Epithelial cell of umbilical artery (primary cell): ENCODE results near the gene PROSER1. TPM values are rescaled to one million over a fixed set of nuclear protein-coding genes. Genes with fewer than 3 reads are reported as not detected.

ENCODE experiments used
- total RNA-seq: library from RNA; depleted of rRNA; stranded (reverse); fragments of >200 nt; gene quantifications from 2 replicates; pipeline ENCODE4 v1.2.3, GENCODE V29; 2014

Gene PROSER1
- 8.8 and 16.1 TPM in 2 replicates for total RNA-seq

DNA sequence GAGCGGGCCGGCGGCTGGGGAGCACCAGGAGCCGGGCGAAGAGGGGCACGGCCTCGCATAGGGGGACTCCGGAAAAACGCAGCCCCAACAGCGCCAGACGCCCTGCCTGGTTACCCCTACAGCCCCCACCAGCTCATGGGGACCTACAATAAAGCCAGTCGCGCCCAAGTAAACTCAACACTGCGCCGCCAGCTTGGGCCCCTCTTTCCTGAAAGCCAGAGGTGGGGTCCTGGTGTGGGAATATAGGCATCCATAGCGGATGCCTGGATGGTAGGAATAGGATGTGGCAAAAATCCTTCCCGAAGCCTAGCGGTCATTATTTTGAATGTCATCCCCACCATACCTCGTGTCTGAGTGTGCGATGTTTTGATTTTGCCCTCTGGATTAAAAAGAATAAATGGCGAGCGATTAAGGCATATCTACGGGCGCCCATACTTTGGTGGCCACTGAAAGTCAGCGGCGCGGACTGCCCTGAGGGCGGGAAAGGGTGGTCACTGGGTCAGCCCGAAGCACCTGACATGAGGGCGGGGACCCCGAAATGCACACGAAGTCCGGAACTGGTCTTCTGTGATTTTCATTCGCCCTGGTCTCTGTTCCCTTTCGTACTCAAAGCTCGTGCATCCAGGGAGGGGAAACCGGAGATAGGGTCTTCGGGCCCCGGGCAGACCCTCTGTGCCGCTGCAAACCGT lies at the start of gene PROSER1, which contains the start of gene NHLRC3:
Gene PROSER1, minus strand, starts transcription at position 210 of the 689 bp plus-strand sequence. CDS start 847 bp downstream, outside the sequence.
Gene NHLRC3, plus strand, starts transcription at position 577 of the 689 bp plus-strand sequence. CDS start 184 bp downstream, outside the sequence.

GRCh38 chr13:38990693-38991092 lies 47.2 kb downstream of the PROSER1 start, which contains the start of gene STOML3:
Gene STOML3 (minus strand): TSS chr13:38990831. CDS start chr13:38990721, 110 bp downstream.

Other genes with a start within 250 kb of the PROSER1 start
- not detected in 2 replicates for gene STOML3, start 47.3 kb downstream of the PROSER1 start, total RNA-seq
- 5.5 and 15.3 TPM in 2 replicates for gene NHLRC3, start 367 bp upstream of the PROSER1 start, total RNA-seq